Osteoblast (primary cell): Measurements from ENCODE around the gene CPNE4. TPM values are rescaled to one million over a fixed set of nuclear protein-coding genes. Genes with fewer than 3 reads are reported as not detected.
"Not testable (repeated sequence)": the region's sequence is repeated elsewhere in the genome, so short reads cannot be mapped to it uniquely, and the experiment has no call there.

Experiments used
- DNase-seq: peaks from one replicate; pipeline ENCODE4 v3.0.0; 2011; ENCODE audit warnings: low spot score, mixed read lengths; ENCODE audit not compliant: insufficient read length; ENCODE audit errors: missing footprints
- H2AFZ ChIP-seq: 2 replicates; pipeline ENCODE4 v1.6.0; 2011; ENCODE audit warnings: mild to moderate bottlenecking, low read length
- H3K27ac ChIP-seq: 2 replicates; pipeline ENCODE4 v1.5.1; 2011; ENCODE audit warnings: mild to moderate bottlenecking, low read depth, low read length, moderate library complexity
- H3K27me3 ChIP-seq: 2 replicates; pipeline ENCODE4 v1.6.0; 2012; ENCODE audit warnings: mild to moderate bottlenecking, control low read depth, inconsistent platforms, low read length, moderate library complexity; ENCODE audit not compliant: insufficient read depth
- H3K36me3 ChIP-seq: 2 replicates; pipeline ENCODE4 v1.5.1; 2011; ENCODE audit warnings: mild to moderate bottlenecking, low read length, control low read depth, moderate library complexity; ENCODE audit not compliant: insufficient read depth
- H3K4me1 ChIP-seq: 2 replicates; pipeline ENCODE4 v1.5.1; 2011; ENCODE audit warnings: mild to moderate bottlenecking, low read length, control low read depth, moderate library complexity; ENCODE audit not compliant: insufficient read depth
- H3K4me2 ChIP-seq: 2 replicates; pipeline ENCODE4 v1.6.0; 2011; ENCODE audit warnings: mild to moderate bottlenecking, low read length; ENCODE audit not compliant: insufficient read depth
- H3K4me3 ChIP-seq: fragments of 200-600 bp; sonication (generic); 3 replicates; pipeline ENCODE4 v1.5.1; 2012; ENCODE audit warnings: mild to moderate bottlenecking, low read length, inconsistent platforms; ENCODE audit not compliant: insufficient read depth
- H3K79me2 ChIP-seq: 2 replicates; pipeline ENCODE4 v1.6.0; 2012; ENCODE audit warnings: mild to moderate bottlenecking, low read length, control low read depth, inconsistent platforms; ENCODE audit not compliant: insufficient read depth
- H3K9me3 ChIP-seq: 2 replicates; pipeline ENCODE4 v1.5.1; 2011; ENCODE audit warnings: low read depth, low read length, control low read depth
- H4K20me1 ChIP-seq: 2 replicates; pipeline ENCODE4 v1.6.0; 2012; ENCODE audit warnings: mild to moderate bottlenecking, low read length, control low read depth; ENCODE audit not compliant: insufficient read depth
- total RNA-seq: library from RNA; depleted of rRNA; stranded (reverse); fragments of >200 nt; gene quantifications from 2 replicates; pipeline ENCODE4 v1.2.3, GENCODE V29; 2012
- TF ChIP-seq, protein P1 (sequence below): IDR thresholded peaks from 2 replicates; pipeline ENCODE4 v1.5.1; 2011; ENCODE audit warnings: mild to moderate bottlenecking, low read depth, low read length, moderate library complexity; ENCODE audit errors: extremely low read depth

The CPNE4 gene
- total RNA-seq, 1 donor: not detected

DNA sequence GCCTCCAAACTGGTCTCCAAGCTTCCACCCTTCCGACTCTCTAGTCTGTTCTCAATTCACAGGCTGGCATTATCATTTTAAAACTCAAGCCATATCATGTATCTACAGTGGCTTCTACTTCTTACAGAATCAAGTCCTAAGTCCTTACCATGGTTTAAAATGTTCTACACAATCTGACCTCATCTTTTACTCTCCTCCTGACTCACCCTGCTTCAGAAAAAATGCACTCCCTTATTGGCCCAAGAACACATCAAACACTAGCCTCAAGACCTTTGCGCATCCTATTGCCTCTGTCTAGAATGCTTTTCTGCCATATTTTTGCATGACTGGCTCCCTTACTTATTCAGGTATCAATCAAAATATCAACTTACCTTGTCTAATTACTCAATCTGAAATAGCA, 543.0 kb downstream of the CPNE4 start:
- peaks cover 2% of the 10 kb centered on the region for H4K20me1 ChIP-seq
- H3K27ac ChIP-seq: no peak overlapping the region
- no peak for DNase-seq
- H2AFZ ChIP-seq: no peak overlapping the region
- no peak overlapping the region for H3K4me3 ChIP-seq
- peaks cover 30% of the 10 kb centered on the region for H3K79me2 ChIP-seq
- no peak overlapping the region for H3K4me2 ChIP-seq
- H3K9me3 ChIP-seq: no peaks in the 10 kb centered on the region
- H3K4me1 ChIP-seq: no peaks in the 10 kb centered on the region
- H3K27me3 ChIP-seq: no peaks in the 10 kb centered on the region
- peaks cover 51% of the 10 kb centered on the region for H3K36me3 ChIP-seq
- TF ChIP-seq, protein P1, sequence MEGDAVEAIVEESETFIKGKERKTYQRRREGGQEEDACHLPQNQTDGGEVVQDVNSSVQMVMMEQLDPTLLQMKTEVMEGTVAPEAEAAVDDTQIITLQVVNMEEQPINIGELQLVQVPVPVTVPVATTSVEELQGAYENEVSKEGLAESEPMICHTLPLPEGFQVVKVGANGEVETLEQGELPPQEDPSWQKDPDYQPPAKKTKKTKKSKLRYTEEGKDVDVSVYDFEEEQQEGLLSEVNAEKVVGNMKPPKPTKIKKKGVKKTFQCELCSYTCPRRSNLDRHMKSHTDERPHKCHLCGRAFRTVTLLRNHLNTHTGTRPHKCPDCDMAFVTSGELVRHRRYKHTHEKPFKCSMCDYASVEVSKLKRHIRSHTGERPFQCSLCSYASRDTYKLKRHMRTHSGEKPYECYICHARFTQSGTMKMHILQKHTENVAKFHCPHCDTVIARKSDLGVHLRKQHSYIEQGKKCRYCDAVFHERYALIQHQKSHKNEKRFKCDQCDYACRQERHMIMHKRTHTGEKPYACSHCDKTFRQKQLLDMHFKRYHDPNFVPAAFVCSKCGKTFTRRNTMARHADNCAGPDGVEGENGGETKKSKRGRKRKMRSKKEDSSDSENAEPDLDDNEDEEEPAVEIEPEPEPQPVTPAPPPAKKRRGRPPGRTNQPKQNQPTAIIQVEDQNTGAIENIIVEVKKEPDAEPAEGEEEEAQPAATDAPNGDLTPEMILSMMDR: no peak

DNA sequence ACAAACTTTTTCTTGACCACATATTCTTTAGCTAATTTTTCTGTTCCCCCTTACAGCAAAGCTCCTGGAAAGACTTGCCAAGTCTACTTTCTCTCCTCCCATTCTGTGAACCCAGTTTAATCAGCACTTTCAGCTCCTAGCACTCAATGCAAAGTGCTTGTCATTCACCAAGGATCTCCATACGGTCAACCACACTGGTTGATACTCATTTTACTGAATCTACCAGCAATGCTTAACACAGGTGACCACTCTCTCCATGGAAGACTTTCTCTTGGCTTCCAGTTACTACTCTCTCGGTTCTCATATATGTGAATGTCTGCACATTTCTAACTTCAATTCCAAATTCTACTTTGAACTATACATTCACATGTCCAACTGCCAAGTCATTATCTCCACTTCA, 543.7 kb downstream of the CPNE4 start:
- DNase-seq: no peak
- Histone ChIP-seq H3K4me1 (no peaks in the 10 kb centered on the region), H4K20me1 (peaks cover 2% of the 10 kb centered on the region), H2AFZ (no peak overlapping the region), H3K79me2 (peaks cover 28% of the 10 kb centered on the region), H3K9me3 (no peaks in the 10 kb centered on the region), H3K4me3 (no peak overlapping the region), H3K4me2 (no peak overlapping the region), H3K36me3 (peaks cover 45% of the 10 kb centered on the region), H3K27ac (no peak overlapping the region), H3K27me3 (no peaks in the 10 kb centered on the region)
- TF ChIP-seq, protein P1: no peak

DNA sequence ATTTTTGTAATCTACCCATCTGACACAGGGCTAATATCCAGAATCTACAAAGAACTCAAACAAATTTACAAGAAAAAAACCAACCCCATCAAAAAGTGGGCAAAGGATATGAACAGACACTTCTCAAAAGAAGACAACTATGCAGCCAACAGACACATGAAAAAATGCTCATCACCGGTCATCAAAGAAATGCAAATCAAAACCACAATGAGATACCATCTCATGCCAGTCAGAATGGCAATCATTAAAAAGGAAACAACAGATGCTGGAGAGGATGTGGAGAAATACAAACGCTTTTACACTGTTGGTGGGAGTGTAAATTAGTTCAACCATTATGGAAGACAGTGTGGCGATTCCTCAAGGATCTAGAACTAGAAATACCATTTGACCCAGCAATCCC, 548.3 kb downstream of the CPNE4 start:
- not testable (repeated sequence) for DNase-seq, H3K4me2 ChIP-seq, H3K9me3 ChIP-seq, H3K27me3 ChIP-seq, H4K20me1 ChIP-seq, H3K4me3 ChIP-seq, H3K4me1 ChIP-seq, H2AFZ ChIP-seq, H3K27ac ChIP-seq
- Histone ChIP-seq H3K79me2 (peaks cover 15% of the 10 kb centered on the region), H3K36me3 (peaks cover 45% of the 10 kb centered on the region)

DNA sequence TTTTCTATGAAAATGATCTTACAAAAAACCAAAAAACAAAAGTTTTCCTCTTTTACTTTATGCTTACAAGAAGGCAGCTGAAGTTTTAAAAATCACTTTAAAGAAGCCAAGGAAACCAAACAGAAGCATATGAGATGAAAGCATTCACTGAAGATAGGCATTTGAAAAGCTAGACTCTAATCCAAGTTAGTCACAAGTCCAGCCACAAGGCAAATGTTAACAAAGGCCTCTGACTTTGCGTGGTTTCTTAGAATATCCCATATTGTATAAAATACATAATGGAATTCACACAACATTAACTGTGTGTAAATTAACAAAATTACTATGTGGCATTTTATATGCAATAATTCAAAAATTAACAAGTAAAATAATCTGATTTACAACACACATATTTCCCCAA, 549.7 kb downstream of the CPNE4 start:
- Histone ChIP-seq H3K27ac (peak overlapping the region; percentile 8), H4K20me1 (no peaks in the 10 kb centered on the region), H3K79me2 (peaks cover 14% of the 10 kb centered on the region), H3K4me1 (no peaks in the 10 kb centered on the region), H3K9me3 (no peaks in the 10 kb centered on the region), H3K36me3 (peaks cover 43% of the 10 kb centered on the region), H3K4me2 (no peak overlapping the region), H3K27me3 (no peaks in the 10 kb centered on the region), H3K4me3 (no peak overlapping the region), H2AFZ (no peak overlapping the region)
- DNase-seq: no peak
- TF ChIP-seq, protein P1: no peak
